PC-9 (cell line): ENCODE data around the gene RBMS3.

Experiments
- CTCF ChIP-seq: fragments of 200-600 bp; sonication (generic); conservative IDR thresholded peaks from 2 replicates; pipeline ENCODE4 v1.6.1; 2017; ENCODE audit warnings: mixed run types, antibody characterized with exemption, mild to moderate bottlenecking, moderate library complexity
- EZH2 ChIP-seq: fragments of 200-600 bp; sonication (generic); IDR thresholded peaks from 2 replicates; pipeline ENCODE4 v1.8.0; 2017; ENCODE audit warnings: antibody characterized with exemption, low read depth

- no peak for TF ChIP-seq EZH2
- TF ChIP-seq CTCF, result no peak
These were observed 660.0 kb downstream of the RBMS3 start for GRCh38 chr3:29940759-29941323.
